OCI-LY3 (cell line): ENCODE data around the gene VPS26C.

ENCODE experiments used
- CTCF ChIP-seq: fragments of 200-600, 300-600 bp; sonication (generic); IDR thresholded peaks from 2 replicates; pipeline ENCODE4 v1.5.1; 2014; ENCODE audit warnings: antibody characterized with exemption, low read length, low read depth
- EZH2phosphoT487 ChIP-seq: fragments of 200-600 bp; shearing (Covaris generic); IDR thresholded peaks from 2 replicates; pipeline ENCODE4 v1.6.1; 2018; ENCODE audit warnings: antibody characterized with exemption, mixed run types, low read depth

- no peak for TF ChIP-seq CTCF
- no peak for TF ChIP-seq EZH2phosphoT487
These were observed 2.3 kb upstream of the VPS26C start for GRCh38 chr21:37269481-37269880.
